ENCODE measurements around the gene PRC1.
"Not testable (repeated sequence)": the region's sequence is repeated elsewhere in the genome, so short reads cannot be mapped to it uniquely, and the experiment has no call there.

The PRC1 gene

GRCh38 chr15:90931828-90932659 lies 62.3 kb downstream of the PRC1 start, which contains the start of gene HDDC3:
HDDC3 (minus strand) TSS chr15:90932549; CDS start chr15:90932540, 9 bp downstream.
- DNase-seq (ENCODE audit: extremely low read depth, low read depth) = peak; percentile 43
- TF ChIP-seq, protein P1, sequence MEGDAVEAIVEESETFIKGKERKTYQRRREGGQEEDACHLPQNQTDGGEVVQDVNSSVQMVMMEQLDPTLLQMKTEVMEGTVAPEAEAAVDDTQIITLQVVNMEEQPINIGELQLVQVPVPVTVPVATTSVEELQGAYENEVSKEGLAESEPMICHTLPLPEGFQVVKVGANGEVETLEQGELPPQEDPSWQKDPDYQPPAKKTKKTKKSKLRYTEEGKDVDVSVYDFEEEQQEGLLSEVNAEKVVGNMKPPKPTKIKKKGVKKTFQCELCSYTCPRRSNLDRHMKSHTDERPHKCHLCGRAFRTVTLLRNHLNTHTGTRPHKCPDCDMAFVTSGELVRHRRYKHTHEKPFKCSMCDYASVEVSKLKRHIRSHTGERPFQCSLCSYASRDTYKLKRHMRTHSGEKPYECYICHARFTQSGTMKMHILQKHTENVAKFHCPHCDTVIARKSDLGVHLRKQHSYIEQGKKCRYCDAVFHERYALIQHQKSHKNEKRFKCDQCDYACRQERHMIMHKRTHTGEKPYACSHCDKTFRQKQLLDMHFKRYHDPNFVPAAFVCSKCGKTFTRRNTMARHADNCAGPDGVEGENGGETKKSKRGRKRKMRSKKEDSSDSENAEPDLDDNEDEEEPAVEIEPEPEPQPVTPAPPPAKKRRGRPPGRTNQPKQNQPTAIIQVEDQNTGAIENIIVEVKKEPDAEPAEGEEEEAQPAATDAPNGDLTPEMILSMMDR (IDR thresholded peaks at IDR 0.05; ENCODE audit: low read depth, low read length) = peak; percentile 88

DNA sequence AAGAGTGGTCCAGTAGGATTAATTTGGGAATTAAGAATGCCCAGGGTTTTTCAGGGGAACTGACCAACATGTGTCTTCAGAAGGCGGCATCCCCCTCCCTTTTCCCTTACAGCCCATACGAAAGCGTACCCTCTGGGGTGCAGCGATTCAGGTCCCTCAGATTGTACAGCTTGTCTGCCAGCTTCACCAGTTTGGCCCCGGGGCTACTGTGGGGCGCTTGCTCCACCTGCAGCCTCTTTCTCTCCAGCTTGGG lies 62.8 kb downstream of the PRC1 start:
- TF ChIP-seq, protein P1 (IDR thresholded peaks at IDR 0.05; ENCODE audit: low read depth, low read length) = no peak

DNA sequence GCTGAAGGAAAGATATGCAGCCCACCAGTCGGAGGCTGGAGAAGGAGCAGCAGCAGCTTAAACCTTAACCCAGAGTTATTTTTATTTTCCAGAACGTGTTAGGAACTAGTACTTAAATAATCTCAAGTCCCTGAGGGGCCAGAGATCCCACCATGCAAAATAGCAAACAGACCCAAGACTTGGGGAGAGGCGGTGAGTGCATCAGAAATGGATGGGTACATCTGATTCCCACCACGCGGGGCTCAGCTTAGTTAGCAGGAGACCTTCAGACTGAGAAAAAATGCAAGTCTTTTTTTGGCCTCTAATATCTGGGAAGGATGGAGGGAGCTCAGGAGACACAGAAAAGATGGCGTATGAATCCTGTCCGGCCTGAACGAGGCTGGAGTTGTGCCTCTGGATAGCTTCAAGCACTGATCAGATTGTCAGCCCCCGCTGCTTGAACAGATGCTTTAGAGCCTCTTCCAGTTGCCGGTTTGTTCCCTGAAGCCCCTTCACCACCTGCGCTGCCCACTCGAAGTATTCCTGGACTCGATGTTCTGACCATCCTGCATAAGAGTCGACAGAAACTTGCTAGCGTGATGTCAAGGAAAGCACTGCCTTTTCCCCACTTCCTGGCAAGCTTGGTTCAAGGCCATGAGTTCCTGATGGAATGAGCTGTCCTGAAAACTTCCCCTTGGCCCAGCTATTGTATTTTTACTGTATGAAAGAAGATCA lies 63.3 kb downstream of the PRC1 start:
- TF ChIP-seq, protein P1 (IDR thresholded peaks at IDR 0.05; ENCODE audit: low read depth, low read length) = no peak
- DNase-seq (ENCODE audit: extremely low read depth, low read depth) = no peak

More for the DNA sequence above, 62.8 kb downstream of the PRC1 start:
- DNase-seq (ENCODE audit: extremely low read depth, low read depth) = no peak

- TF ChIP-seq, protein P1 (IDR thresholded peaks at IDR 0.05; ENCODE audit: low read depth, low read length) = no peak
- DNase-seq (ENCODE audit: extremely low read depth, low read depth) = no peak
These were observed 64.9 kb downstream of the PRC1 start for GRCh38 chr15:90929246-90930019.

GRCh38 chr15:90928106-90928505 lies 66.2 kb downstream of the PRC1 start:
- DNase-seq (ENCODE audit: extremely low read depth, low read depth) = not testable (repeated sequence)

GRCh38 chr15:90926766-90927165 lies 67.6 kb downstream of the PRC1 start:
- DNase-seq (ENCODE audit: extremely low read depth, low read depth) = not testable (repeated sequence)

- TF ChIP-seq, protein P1 (IDR thresholded peaks at IDR 0.05; ENCODE audit: low read depth, low read length) = no peak
- DNase-seq (ENCODE audit: extremely low read depth, low read depth) = no peak
These were observed 70.0 kb downstream of the PRC1 start for GRCh38 chr15:90924375-90924774.

DNA sequence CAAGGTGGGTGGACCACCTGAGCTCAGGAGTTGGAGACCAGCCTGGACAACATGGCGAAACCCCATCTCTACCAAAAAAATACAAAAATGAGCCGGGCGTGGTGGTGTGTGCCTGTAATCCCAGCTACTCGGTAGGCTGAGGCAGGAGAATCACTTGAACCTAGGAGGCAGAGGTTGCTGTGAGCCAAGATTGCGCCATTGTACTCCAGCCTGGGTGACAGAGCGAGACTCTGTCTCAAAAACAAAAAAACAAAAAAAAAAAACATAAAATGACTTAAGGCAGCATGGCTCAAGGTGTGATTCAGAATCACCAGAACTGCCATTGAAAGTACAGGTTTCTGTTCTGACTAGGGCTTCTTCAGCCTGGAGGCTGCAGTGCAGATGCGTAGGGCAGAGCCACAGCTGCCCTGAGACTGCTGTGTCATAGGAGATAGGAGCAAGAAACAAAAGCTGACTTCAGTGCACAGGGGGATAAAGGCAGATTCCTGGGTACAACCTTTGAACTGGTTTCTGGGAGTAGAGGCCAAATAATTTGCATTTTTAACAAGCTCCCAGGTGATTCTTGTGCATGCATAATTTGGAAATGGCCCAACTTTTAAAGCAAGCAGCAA lies 71.5 kb downstream of the PRC1 start:
- DNase-seq (ENCODE audit: extremely low read depth, low read depth) = not testable (repeated sequence)
